ENCODE measurements around the gene NSD2.

The NSD2 gene

DNA sequence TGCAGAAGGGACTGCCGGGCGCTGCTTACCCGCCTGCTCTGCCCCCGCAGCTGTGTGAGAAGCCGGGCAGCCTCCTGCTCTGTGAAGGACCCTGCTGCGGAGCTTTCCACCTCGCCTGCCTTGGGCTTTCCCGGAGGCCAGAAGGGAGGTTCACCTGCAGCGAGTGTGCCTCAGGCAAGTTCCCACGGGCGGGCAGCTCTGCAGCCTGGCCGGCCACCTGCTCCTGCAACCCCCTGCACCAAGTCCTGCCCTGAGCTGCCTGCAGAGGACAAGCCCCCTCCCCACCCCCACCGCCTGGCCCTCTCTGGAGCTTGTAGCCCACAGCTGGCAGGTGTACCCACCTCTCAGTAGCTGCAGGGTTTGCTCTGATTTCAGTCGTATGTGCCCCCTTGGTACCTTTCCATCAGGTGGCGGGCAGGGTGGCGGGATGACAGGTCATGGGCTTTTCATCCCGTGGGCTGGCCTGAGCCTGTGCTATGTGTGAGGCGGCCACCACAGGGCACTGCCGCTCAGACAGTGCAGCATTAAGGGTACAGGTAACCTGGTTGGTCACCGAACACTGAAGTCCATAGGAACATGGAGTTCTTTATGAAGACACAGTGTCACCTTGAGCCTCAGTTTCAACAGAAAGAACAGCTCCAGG lies 81.0 kb downstream of the NSD2 start:
- no peak overlapping the region for H3K4me3 ChIP-seq (ENCODE audit: low read depth, low read length)
- TF ChIP-seq, protein P1, sequence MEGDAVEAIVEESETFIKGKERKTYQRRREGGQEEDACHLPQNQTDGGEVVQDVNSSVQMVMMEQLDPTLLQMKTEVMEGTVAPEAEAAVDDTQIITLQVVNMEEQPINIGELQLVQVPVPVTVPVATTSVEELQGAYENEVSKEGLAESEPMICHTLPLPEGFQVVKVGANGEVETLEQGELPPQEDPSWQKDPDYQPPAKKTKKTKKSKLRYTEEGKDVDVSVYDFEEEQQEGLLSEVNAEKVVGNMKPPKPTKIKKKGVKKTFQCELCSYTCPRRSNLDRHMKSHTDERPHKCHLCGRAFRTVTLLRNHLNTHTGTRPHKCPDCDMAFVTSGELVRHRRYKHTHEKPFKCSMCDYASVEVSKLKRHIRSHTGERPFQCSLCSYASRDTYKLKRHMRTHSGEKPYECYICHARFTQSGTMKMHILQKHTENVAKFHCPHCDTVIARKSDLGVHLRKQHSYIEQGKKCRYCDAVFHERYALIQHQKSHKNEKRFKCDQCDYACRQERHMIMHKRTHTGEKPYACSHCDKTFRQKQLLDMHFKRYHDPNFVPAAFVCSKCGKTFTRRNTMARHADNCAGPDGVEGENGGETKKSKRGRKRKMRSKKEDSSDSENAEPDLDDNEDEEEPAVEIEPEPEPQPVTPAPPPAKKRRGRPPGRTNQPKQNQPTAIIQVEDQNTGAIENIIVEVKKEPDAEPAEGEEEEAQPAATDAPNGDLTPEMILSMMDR (IDR thresholded peaks at IDR 0.05; ENCODE audit: control insufficient read depth, extremely low read depth, insufficient read depth), result no peak
- no peak for DNase-seq (ENCODE audit: low read depth)

DNA sequence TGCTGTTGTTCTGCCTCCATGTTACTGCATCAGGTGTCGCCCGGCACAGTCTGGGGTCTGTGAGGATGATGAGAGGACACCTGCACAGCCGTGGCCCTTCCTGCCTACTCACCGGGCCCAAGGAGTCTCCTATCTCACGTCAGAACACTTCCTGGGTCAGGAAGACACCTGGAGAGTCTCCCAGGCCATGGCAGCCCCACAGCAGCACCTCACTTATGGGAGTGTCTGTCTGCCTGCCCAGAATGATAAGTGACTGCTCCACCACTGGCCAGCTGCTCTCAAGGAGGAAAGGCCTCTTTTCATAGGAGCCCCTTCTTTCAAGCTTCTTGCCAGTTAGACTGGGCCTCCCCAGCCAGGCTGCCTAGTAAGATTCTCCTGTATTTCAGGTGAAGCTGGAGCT lies 81.5 kb downstream of the NSD2 start:
- DNase-seq (ENCODE audit: low read depth), result no peak
- TF ChIP-seq, protein P1 (IDR thresholded peaks at IDR 0.05; ENCODE audit: control insufficient read depth, extremely low read depth, insufficient read depth), result no peak
- H3K4me3 ChIP-seq (ENCODE audit: low read depth, low read length), result no peak overlapping the region

DNA sequence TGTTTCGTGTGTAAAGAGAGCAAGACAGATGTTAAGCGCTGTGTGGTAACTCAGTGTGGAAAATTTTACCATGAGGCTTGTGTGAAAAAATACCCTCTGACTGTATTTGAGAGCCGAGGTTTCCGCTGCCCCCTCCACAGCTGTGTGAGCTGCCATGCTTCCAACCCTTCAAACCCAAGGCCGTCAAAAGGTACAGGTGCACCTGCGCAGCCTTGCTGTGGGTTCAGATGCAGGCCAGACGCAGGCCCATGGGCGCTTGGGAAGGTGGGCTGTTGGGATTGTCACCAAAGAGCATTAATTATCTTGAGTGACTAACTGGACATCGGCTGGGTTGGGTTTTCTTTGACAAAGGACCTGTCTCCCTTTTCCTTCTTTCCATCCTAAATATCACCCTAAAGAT lies 82.1 kb downstream of the NSD2 start:
- H3K4me3 ChIP-seq (ENCODE audit: low read depth, low read length), result no peak overlapping the region
- no peak for DNase-seq (ENCODE audit: low read depth)
- TF ChIP-seq, protein P1 (IDR thresholded peaks at IDR 0.05; ENCODE audit: control insufficient read depth, extremely low read depth, insufficient read depth), result no peak

DNA sequence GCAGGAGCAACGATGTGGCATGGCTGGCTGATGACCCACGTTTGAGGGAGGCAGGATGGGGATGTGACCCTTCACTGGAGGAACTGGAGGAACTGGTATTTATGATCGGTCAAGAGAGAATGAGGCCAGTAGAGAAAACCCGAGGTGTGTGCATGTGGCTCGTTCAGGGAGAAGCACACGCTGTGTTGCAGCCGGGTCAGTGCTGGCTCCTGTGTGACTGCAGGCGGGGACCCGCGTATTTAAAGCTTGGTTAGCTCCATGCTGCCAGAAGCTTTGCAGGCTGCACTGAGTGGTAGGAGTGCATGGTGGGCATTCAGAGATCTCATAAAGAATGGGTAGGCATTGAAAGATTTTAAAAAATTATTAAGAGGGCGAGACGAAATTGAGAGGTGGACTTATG lies 85.4 kb downstream of the NSD2 start:
- TF ChIP-seq, protein P1 (IDR thresholded peaks at IDR 0.05; ENCODE audit: control insufficient read depth, extremely low read depth, insufficient read depth), result no peak
- no peak overlapping the region for H3K4me3 ChIP-seq (ENCODE audit: low read depth, low read length)
- no peak for DNase-seq (ENCODE audit: low read depth)

DNA sequence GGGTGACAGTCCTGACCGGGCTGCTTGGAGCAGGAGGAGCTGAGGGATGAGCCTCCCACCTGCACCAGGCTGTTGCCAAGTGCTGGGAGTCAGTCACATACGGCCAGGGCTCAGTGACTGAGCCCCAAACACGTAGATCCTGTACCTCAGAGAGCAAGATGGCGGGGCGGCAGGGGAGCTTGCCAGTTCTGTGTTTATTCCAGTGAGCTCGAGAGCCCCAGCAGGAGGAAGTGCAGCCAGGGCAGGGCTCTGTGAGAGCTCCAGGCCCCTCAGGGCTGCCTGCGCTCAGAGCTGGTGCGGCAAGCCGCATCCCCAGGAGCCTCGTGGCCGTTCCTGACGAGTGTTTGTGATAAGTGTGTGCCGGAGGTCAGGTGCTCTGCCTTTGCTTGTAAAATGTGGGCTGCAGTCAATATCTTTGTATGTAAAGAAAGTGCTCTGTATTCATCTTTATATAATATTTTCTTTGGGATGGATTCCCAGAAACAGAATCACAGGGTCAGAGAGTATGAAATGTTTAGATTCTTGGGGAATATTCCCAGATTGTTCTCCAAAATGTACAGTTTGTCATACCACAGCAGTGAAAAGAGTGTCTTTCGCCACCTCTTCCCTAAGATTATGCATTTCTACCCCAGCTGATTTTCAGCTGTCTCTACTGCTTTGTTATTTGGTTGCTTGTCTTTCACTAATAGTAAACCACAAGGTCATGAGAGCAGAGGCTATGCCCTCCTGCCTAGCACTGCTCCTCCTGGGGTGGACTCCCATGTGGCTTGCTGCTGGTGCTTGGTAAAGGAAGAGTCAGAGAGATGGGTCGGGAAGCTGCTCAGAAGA lies 87.3 kb downstream of the NSD2 start:
- no peak overlapping the region for H3K4me3 ChIP-seq (ENCODE audit: low read depth, low read length)
- TF ChIP-seq, protein P1 (IDR thresholded peaks at IDR 0.05; ENCODE audit: control insufficient read depth, extremely low read depth, insufficient read depth), result no peak
- no peak for DNase-seq (ENCODE audit: low read depth)

DNA sequence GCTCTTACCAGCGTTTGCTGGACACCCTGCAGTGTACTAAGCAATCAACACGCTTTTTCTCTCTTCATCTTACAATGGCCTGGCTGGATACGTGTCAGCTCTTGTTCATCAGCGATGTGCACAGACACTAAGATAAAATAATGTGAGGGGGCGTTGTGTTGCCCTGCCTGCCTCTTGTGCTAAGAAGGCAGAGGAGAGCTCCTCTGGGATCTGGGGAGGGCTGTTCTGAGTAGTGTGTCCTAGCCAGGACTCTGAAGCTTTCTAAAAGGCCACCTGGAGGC lies 87.9 kb downstream of the NSD2 start:
- TF ChIP-seq, protein P1 (IDR thresholded peaks at IDR 0.05; ENCODE audit: control insufficient read depth, extremely low read depth, insufficient read depth), result no peak
- H3K4me3 ChIP-seq (ENCODE audit: low read depth, low read length), result no peak overlapping the region
- no peak for DNase-seq (ENCODE audit: low read depth)
